ENCODE data around the gene RAB25.
A peak's percentile ranks its signal among the peaks of the same experiment; 100 is the strongest.

RAB25 gene

GRCh38 chr1:156080241-156080862, 19.4 kb downstream of the RAB25 start:
- no peak overlapping the region for H3K4me3 ChIP-seq (ENCODE audit: low read depth, low read length)
- no peak for DNase-seq (ENCODE audit: low read depth)
- no peak for TF ChIP-seq CTCF (IDR thresholded peaks at IDR 0.05; ENCODE audit: low read depth, low read length, missing control alignments)

- DNase-seq (ENCODE audit: low read depth), result no peak
- H3K4me3 ChIP-seq (ENCODE audit: low read depth, low read length), result no peak overlapping the region
- no peak for TF ChIP-seq CTCF (IDR thresholded peaks at IDR 0.05; ENCODE audit: low read depth, low read length, missing control alignments)
Measured at GRCh38 chr1:156080863-156081179, 19.9 kb downstream of the RAB25 start.

- no peak for DNase-seq (ENCODE audit: low read depth)
- no peak for TF ChIP-seq CTCF (IDR thresholded peaks at IDR 0.05; ENCODE audit: low read depth, low read length, missing control alignments)
- no peak overlapping the region; the same call in 1 of the 2 replicates for H3K4me3 ChIP-seq (ENCODE audit: low read depth, low read length)
Measured at GRCh38 chr1:156081180-156081916, 20.4 kb downstream of the RAB25 start.

- H3K4me3 ChIP-seq (ENCODE audit: low read depth, low read length), result peak overlapping the region; percentile 63
- TF ChIP-seq CTCF (IDR thresholded peaks at IDR 0.05; ENCODE audit: low read depth, low read length, missing control alignments), result no peak
- no peak for DNase-seq (ENCODE audit: low read depth)
Measured at GRCh38 chr1:156081917-156082308, 21.0 kb downstream of the RAB25 start.

DNA sequence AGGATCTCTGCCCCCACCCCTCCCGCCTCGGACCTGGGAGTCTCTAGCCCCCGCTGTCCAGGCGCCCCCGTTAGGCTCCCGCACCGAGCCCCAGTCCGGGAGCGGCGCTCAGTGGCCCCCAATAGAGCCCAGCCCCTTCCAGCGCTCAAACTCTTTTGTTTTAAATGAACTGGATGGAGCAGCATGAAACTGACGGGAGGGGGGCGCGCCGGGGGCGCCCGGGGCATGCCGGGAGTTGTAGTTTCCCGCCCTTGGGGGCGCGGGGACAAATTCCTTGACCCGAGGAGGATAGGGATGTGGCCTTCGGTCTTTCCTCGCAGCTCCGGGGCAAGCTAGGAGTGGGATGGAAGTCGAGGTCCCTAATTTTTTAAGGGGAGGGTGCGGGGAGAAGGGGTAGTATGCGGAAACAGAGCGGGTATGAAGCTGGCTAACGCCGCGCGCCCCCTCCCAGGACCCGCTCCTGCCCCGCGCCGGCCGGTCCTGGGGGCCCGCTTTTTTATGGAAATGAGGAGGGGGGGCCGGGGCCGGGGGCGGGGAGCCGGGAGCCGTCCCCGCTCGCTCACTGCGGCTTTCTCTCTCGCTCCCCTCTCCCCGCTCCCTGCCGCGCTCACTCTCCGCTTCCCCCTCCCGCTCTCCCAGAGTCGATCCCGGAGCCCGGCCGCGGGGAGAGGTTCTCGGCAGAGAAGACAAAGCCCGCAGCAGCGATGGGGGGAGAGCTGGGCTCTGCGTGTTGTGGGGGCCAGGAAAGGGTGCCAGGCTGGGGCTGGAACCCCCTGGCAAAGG, 21.5 kb downstream of the RAB25 start, which contains the start of gene MEX3A:
Gene MEX3A, minus strand, starts transcription at position 157 of the 783 bp plus-strand sequence. CDS start 467 bp downstream, outside the sequence.
- no peak for DNase-seq (ENCODE audit: low read depth)
- TF ChIP-seq CTCF (IDR thresholded peaks at IDR 0.05; ENCODE audit: low read depth, low read length, missing control alignments), result no peak
- peak within 1 kb of the TSS; percentile 63 for H3K4me3 ChIP-seq (ENCODE audit: low read depth, low read length)

- no peak for TF ChIP-seq CTCF (IDR thresholded peaks at IDR 0.05; ENCODE audit: low read depth, low read length, missing control alignments)
- no peak overlapping the region for H3K4me3 ChIP-seq (ENCODE audit: low read depth, low read length)
- DNase-seq (ENCODE audit: low read depth), result no peak
Measured at GRCh38 chr1:156083800-156084790, 23.1 kb downstream of the RAB25 start.
